SU-DHL-6 (cell line): ENCODE results near the gene TNRC6B.
"Not testable (repeated sequence)": the region's sequence is repeated elsewhere in the genome, so short reads cannot be mapped to it uniquely, and the experiment has no call there.

Experiments used
- H2AFZ ChIP-seq: fragments of 200-600 bp; sonication (generic); 2 replicates; pipeline ENCODE4 v1.6.1; 2014; ENCODE audit warnings: low read depth, mild to moderate bottlenecking, moderate library complexity, mixed read lengths, antibody characterized with exemption, low read length; ENCODE audit not compliant: severe bottlenecking
- H3F3A ChIP-seq: fragments of 200-600 bp; shearing (Covaris generic); 2 replicates; pipeline ENCODE4 v1.6.0; 2016; ENCODE audit warnings: antibody characterized with exemption, mild to moderate bottlenecking; ENCODE audit not compliant: insufficient read depth
- H3K27ac ChIP-seq: fragments of 200-600 bp; sonication (generic); 2 replicates; pipeline ENCODE4 v1.5.1; 2016; ENCODE audit warnings: low read depth, mild to moderate bottlenecking, low read length, moderate library complexity, mixed read lengths
- H3K27me3 ChIP-seq: fragments of 200-600 bp; sonication (generic), shearing (Covaris generic); 2 replicates; pipeline ENCODE4 v1.6.0; 2014; ENCODE audit warnings: mild to moderate bottlenecking, low read length
- H3K36me3 ChIP-seq: fragments of 200-600 bp; sonication (generic); 2 replicates; pipeline ENCODE4 v1.6.1; 2014; ENCODE audit warnings: mild to moderate bottlenecking, low read length, mixed read lengths
- H3K4me2 ChIP-seq: fragments of 300-600, 200-600 bp; shearing (Covaris generic), sonication (generic); 2 replicates; pipeline ENCODE4 v1.6.0; 2014; ENCODE audit warnings: low read length, low read depth, mild to moderate bottlenecking; ENCODE audit not compliant: poor library complexity, severe bottlenecking
- H3K4me3 ChIP-seq: fragments of 200-600 bp; sonication (generic); 2 replicates; pipeline ENCODE4 v1.5.1; 2014; ENCODE audit warnings: antibody characterized with exemption, low read length, mild to moderate bottlenecking, mixed read lengths; ENCODE audit not compliant: insufficient read depth, poor library complexity, severe bottlenecking
- H3K79me2 ChIP-seq: fragments of 200-600 bp; sonication (generic); 2 replicates; pipeline ENCODE4 v1.6.1; 2014; ENCODE audit warnings: mild to moderate bottlenecking, low read length, moderate library complexity; ENCODE audit not compliant: insufficient read depth
- H3K9ac ChIP-seq: fragments of 200-600 bp; sonication (generic); 2 replicates; pipeline ENCODE4 v1.7.0; 2014; ENCODE audit warnings: mild to moderate bottlenecking, low read length
- H3K9me2 ChIP-seq: fragments of 200-600 bp; sonication (generic); replicated peaks from 2 replicates; pipeline ENCODE4 v1.6.1; 2014; ENCODE audit warnings: low read length; ENCODE audit not compliant: insufficient read depth
- H3K9me3 ChIP-seq: fragments of 200-600 bp; sonication (generic); 2 replicates; pipeline ENCODE4 v1.6.1; 2014; ENCODE audit warnings: low read length, mixed read lengths; ENCODE audit not compliant: insufficient read depth
- H4K20me1 ChIP-seq: fragments of 200-600 bp; sonication (generic); 2 replicates; pipeline ENCODE4 v1.6.1; 2014; ENCODE audit warnings: low read depth, mild to moderate bottlenecking, antibody characterized with exemption, low read length, moderate library complexity, mixed read lengths
- EZH2phosphoT487 ChIP-seq: fragments of 200-600 bp; sonication (generic), shearing (Covaris generic); conservative IDR thresholded peaks from 2 replicates; pipeline ENCODE4 v1.6.1; 2018; ENCODE audit warnings: mild to moderate bottlenecking, antibody characterized with exemption, low read length, moderate library complexity, mixed read lengths
- TF ChIP-seq, protein P1 (sequence below): fragments of 200-600 bp; sonication (generic); IDR thresholded peaks from one replicate; pipeline ENCODE4 v1.5.1; 2017; ENCODE audit warnings: antibody characterized with exemption, mild to moderate bottlenecking, low read length, moderate library complexity; ENCODE audit not compliant: insufficient read depth, poor library complexity, severe bottlenecking

TNRC6B gene

DNA sequence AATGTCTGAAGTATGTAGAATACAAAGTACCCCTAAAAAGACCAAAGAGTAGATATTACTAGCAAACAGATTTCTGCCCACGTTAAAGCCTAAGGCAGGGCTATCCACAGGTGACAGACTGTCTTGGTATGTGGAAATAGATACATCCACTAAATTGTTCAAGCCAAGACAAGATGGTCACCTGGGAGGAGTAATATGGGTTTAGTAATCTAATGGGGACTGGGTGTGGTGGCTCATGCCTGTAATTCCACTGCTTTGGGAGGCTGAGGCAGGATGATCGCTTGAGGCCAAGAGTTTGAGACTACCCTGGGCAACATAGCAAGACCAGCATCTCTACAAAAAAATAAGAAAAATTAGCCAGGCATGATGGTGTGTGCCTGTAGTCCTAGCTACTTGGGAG is 200.2 kb downstream of the TNRC6B start:
- H2AFZ ChIP-seq = no peak overlapping the region
- no peak for TF ChIP-seq EZH2phosphoT487
- TF ChIP-seq, protein P1, sequence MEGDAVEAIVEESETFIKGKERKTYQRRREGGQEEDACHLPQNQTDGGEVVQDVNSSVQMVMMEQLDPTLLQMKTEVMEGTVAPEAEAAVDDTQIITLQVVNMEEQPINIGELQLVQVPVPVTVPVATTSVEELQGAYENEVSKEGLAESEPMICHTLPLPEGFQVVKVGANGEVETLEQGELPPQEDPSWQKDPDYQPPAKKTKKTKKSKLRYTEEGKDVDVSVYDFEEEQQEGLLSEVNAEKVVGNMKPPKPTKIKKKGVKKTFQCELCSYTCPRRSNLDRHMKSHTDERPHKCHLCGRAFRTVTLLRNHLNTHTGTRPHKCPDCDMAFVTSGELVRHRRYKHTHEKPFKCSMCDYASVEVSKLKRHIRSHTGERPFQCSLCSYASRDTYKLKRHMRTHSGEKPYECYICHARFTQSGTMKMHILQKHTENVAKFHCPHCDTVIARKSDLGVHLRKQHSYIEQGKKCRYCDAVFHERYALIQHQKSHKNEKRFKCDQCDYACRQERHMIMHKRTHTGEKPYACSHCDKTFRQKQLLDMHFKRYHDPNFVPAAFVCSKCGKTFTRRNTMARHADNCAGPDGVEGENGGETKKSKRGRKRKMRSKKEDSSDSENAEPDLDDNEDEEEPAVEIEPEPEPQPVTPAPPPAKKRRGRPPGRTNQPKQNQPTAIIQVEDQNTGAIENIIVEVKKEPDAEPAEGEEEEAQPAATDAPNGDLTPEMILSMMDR = no peak
- H3K27ac ChIP-seq = no peak overlapping the region
- H3F3A ChIP-seq = peaks cover 18% of the 10 kb centered on the region
- no peaks in the 10 kb centered on the region for H3K27me3 ChIP-seq
- peaks cover 94% of the 10 kb centered on the region for H3K79me2 ChIP-seq
- no peak overlapping the region for H3K4me2 ChIP-seq
- H3K9ac ChIP-seq = no peak overlapping the region
- H3K4me3 ChIP-seq = no peak overlapping the region
- no peaks in the 10 kb centered on the region for H3K9me3 ChIP-seq
- H4K20me1 ChIP-seq = no peaks in the 10 kb centered on the region
- H3K36me3 ChIP-seq = peaks cover 4% of the 10 kb centered on the region; the same call in 1 of the 2 replicates
- no peaks in the 10 kb centered on the region for H3K9me2 ChIP-seq

DNA sequence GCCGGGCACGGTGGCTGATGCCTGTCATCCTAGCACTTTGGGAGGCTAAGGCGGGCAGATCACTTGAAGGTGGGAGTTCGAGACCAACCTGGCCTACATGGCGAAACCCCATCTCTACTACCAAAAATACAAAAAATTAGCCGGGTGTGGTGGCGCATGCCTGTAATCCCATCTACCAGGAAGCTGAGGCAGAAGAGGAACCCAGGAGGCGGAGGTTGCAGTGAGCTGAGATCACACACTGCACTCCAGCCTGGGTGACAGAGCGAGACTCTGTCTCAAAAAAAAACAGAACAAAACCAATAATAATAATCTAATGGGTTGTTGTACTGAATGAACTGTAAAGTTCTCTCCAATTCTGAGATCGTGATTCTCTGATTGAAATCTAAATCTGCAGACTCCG is 200.7 kb downstream of the TNRC6B start:
- H3K4me2 ChIP-seq = not testable (repeated sequence)

DNA sequence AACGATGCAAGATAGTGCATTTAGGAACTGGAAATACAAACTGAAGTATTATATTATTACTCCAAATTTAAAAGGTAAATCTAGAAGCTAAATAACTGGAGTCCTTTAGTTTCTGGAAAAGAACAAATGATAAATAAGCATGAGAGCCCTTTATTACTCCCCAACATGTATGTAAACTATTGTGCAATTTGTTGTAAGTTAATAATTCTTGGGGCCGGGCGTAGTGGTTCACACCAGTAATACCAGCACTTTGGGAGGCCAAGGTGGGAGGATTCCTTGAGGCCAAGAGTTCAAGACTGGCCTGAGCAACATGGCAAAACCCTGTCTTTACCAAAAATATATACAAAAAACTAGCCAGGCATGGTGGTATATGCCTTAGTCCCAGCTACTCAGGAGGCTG is 203.7 kb downstream of the TNRC6B start:
- Histone ChIP-seq H3K27ac (no peak overlapping the region), H3K4me3 (no peak overlapping the region), H3K9ac (no peak overlapping the region), H3K36me3 (no peaks in the 10 kb centered on the region), H4K20me1 (no peaks in the 10 kb centered on the region), H3K79me2 (peaks cover 94% of the 10 kb centered on the region), H3F3A (peaks cover 11% of the 10 kb centered on the region), H3K9me3 (no peaks in the 10 kb centered on the region), H3K9me2 (no peaks in the 10 kb centered on the region), H3K4me2 (no peak overlapping the region), H2AFZ (no peak overlapping the region), H3K27me3 (no peaks in the 10 kb centered on the region)
- TF ChIP-seq, protein P1 = no peak
- no peak for TF ChIP-seq EZH2phosphoT487

More for the DNA sequence above, 200.7 kb downstream of the TNRC6B start:
- not testable (repeated sequence) for H4K20me1 ChIP-seq, H3K36me3 ChIP-seq, H3K27ac ChIP-seq, H3K27me3 ChIP-seq, H3K4me3 ChIP-seq, H3K9me2 ChIP-seq, H3K9ac ChIP-seq, H2AFZ ChIP-seq, H3K9me3 ChIP-seq
- peaks cover 13% of the 10 kb centered on the region for H3F3A ChIP-seq
- H3K79me2 ChIP-seq = peaks cover 90% of the 10 kb centered on the region

DNA sequence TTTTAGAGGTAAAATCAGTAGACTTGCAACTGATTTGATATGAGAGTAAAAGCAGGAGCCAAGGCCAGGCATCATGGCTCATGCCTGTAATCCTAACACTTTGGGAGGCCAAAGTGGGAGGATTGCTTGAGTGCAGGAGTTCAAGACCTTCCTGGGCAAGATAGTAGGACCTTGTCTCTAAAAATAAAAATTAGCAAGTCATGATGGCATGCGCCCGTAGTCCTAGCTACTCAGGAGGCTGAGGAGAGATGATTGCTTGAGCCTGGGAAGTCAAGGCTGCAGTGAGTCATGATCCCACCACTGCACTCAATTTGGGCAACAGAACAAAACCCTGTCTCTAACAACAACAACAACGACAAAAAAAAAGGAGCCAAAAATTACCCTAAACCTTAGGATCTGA is 206.2 kb downstream of the TNRC6B start:
- TF ChIP-seq, protein P1 = no peak
- TF ChIP-seq EZH2phosphoT487 = no peak
- Histone ChIP-seq H2AFZ (no peak overlapping the region), H3K4me3 (no peak overlapping the region), H4K20me1 (no peaks in the 10 kb centered on the region), H3K4me2 (no peak overlapping the region), H3K9me2 (no peaks in the 10 kb centered on the region), H3K36me3 (no peaks in the 10 kb centered on the region), H3K79me2 (peaks cover 90% of the 10 kb centered on the region), H3K27me3 (no peaks in the 10 kb centered on the region), H3K9ac (no peak overlapping the region), H3K9me3 (no peaks in the 10 kb centered on the region), H3K27ac (peak overlapping the region; percentile 34; the same call in 1 of the 2 replicates), H3F3A (peaks cover 15% of the 10 kb centered on the region; the same call in 1 of the 2 replicates)
